Duodenal mucosa (tissue), 2 donors: Measurements from ENCODE around the gene HS3ST5.
"Not testable (repeated sequence)": the region's sequence is repeated elsewhere in the genome, so short reads cannot be mapped to it uniquely, and the experiment has no call there.

Experiments
- H3K27ac ChIP-seq: one replicate; pipeline ENCODE4 v1.7.0; 2013; ENCODE audit warnings: low read depth, low read length
- H3K27me3 ChIP-seq, 2 donors: one replicate each; pipeline ENCODE4 v1.7.0; 2013; ENCODE audit warnings: low read length in 2 of 2, control low read depth in 1 of 2; ENCODE audit not compliant: insufficient read depth in 2 of 2, control insufficient read depth in 1 of 2
- H3K36me3 ChIP-seq, 2 donors: one replicate each; pipeline ENCODE4 v1.7.0; 2013; ENCODE audit warnings: low read length in 2 of 2, control low read depth in 1 of 2; ENCODE audit not compliant: insufficient read depth in 2 of 2, control insufficient read depth in 1 of 2
- H3K4me1 ChIP-seq, 2 donors: one replicate each; pipeline ENCODE4 v1.7.0; 2013; ENCODE audit warnings: low read length in 2 of 2, control low read depth in 1 of 2; ENCODE audit not compliant: insufficient read depth in 2 of 2, control insufficient read depth in 1 of 2
- H3K4me3 ChIP-seq, 2 donors: one replicate each; pipeline ENCODE4 v1.7.0; 2013; ENCODE audit warnings: low read length in 2 of 2, low read depth in 1 of 2
- H3K9ac ChIP-seq, 2 donors: one replicate each; pipeline ENCODE4 v1.7.0; 2013; ENCODE audit warnings: low read length in 2 of 2, low read depth in 1 of 2
- H3K9me3 ChIP-seq, 2 donors: one replicate each; pipeline ENCODE4 v1.7.0; 2013; ENCODE audit warnings: low read length in 2 of 2, control low read depth in 1 of 2; ENCODE audit not compliant: control insufficient read depth in 1 of 2

HS3ST5 gene

DNA sequence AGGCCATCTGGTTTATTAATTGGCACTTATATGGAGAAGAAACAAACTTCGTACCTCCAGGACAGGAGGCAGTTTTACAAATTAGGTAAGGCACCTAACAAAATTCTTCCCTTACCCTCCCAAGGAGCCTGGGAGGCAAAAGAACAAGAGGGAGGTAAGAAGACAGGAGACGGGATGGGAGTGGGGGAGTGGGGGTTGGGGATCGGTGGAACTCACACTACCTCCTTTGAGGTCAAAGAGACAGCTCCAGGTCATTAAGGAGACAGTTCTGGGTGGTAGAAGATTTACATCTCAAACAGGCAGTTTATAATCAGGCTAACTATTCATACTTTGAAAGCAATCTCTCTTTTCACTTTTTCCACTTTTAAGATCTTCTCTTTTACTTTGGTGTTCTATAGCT, 259.6 kb downstream of the HS3ST5 start:
- Histone ChIP-seq H3K27ac (no peak overlapping the region), H3K9ac (no peak overlapping the region), H3K36me3 (no peaks in the 10 kb centered on the region), H3K4me3 (no peak overlapping the region), H3K4me1 (no peaks in the 10 kb centered on the region), H3K9me3 (no peaks in the 10 kb centered on the region), H3K27me3 (no peaks in the 10 kb centered on the region)

DNA sequence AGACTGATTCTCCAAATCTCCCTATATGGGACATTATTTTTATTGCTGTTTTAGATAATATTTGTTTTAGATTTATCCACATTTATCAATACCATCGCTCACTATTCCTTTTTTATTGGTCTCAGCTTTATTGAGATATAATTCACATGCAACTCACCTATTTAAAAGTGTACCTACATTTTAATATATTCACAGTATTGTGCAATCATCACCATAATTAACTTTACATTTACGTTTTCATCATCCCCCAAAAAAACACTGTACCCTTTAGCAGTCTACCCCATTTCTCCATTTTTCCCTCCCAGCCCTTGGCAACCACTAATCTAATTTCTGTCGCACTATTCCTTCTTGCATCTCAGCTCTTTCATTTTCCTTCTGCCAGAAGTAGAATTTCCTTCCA, 261.1 kb downstream of the HS3ST5 start:
- Histone ChIP-seq H3K4me1 (no peaks in the 10 kb centered on the region), H3K27me3 (no peaks in the 10 kb centered on the region), H3K9ac (no peak overlapping the region), H3K27ac (no peak overlapping the region), H3K9me3 (no peaks in the 10 kb centered on the region), H3K36me3 (no peaks in the 10 kb centered on the region), H3K4me3 (no peak overlapping the region)

DNA sequence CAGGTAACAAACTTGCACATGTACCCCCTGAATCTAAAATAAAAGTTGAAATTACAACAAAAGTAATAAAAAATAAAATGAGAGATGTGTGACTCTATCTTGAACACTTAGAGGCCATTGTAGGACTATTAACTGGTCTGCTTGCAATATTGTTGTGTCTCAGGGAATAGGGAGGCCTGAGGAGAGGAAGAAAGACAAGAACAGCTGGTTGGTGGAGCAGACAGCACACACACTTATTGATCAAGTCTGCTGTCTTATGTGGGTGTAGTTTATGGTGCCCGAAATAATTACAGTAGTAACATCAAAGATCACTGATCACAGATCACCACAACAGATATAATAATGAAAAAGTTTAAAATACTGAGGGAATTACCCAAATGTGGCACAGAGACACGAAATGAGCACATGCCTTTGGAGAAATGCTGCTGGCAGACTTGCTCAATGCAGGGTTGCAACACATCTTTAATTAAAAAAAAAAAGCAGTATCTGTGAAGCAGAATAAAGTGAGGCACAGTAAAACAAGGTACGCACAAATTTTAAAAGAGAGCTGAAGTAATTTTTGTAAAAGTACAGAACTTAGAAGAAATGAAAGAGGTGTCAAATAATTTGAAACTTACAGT, 261.8 kb downstream of the HS3ST5 start:
- H3K36me3 ChIP-seq: no peaks in the 10 kb centered on the region
- no peak overlapping the region for H3K9ac ChIP-seq
- no peak overlapping the region for H3K27ac ChIP-seq
- no peaks in the 10 kb centered on the region for H3K27me3 ChIP-seq
- H3K9me3 ChIP-seq: no peaks in the 10 kb centered on the region
- H3K4me1 ChIP-seq: no peaks in the 10 kb centered on the region
- H3K4me3 ChIP-seq: no peak overlapping the region

DNA sequence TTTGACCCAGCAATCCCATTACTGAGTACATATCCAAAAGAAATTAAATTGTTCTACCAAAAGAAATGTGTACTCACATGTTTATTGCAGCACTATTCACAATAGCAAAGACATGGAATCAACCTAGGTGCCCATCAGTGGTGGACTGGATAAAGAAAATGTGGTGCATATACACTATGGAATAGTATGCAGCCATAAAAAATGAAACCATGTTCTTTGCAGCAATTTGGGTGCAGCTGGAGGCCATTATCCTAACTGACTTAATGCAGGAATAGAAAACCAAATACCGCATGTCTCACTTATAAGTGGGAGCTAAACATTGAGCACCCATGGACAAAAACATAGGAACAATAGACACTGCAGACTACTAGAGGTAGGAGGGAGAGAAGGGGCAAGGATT, 262.4 kb downstream of the HS3ST5 start:
- not testable (repeated sequence) for H3K27ac ChIP-seq, H3K4me1 ChIP-seq, H3K27me3 ChIP-seq, H3K9ac ChIP-seq, H3K9me3 ChIP-seq, H3K4me3 ChIP-seq, H3K36me3 ChIP-seq

DNA sequence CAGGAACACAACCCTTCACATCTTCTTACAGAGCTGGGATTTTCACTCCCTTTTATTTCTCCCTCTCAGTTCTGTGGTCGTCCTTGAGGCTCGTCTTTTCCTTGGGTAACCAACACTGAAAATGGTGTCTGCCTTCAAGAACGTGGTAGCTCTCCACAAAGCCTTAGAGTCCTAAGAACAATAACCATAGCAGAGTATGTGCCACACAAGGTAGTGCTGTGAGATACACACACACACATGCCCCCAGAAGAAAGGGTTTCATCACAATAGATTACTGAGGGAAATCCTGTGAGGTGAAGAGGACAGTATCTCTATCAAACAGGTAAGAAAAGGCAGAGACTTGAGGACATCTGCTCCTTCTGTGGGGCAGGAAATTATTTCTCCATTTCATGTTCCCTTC, 267.0 kb downstream of the HS3ST5 start:
- no peak overlapping the region for H3K9ac ChIP-seq
- no peak overlapping the region for H3K27ac ChIP-seq
- H3K4me1 ChIP-seq: no peaks in the 10 kb centered on the region
- H3K36me3 ChIP-seq: no peaks in the 10 kb centered on the region
- no peaks in the 10 kb centered on the region for H3K9me3 ChIP-seq
- no peaks in the 10 kb centered on the region for H3K27me3 ChIP-seq
- no peak overlapping the region for H3K4me3 ChIP-seq

DNA sequence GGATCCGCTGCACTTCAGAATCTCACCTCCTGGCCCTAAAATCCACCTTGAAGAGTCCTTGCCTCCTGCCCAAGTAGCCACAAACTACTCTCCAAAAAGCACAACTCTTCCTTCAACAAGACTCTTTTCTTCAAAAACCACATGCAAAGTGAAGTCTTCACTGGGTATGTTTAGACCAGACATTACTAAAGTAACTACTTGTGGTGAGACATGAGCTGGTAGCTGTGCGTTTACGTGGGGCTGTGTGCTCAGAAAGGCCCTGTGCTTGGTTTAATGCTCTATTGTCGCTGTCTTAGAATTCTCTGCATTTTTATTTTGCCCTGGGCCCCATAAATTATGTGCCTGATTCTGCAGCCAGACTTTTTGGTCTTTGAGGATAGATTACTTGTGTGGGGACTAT, 267.5 kb downstream of the HS3ST5 start:
- Histone ChIP-seq H3K27ac (no peak overlapping the region), H3K4me3 (no peak overlapping the region), H3K9ac (no peak overlapping the region), H3K9me3 (no peaks in the 10 kb centered on the region), H3K36me3 (no peaks in the 10 kb centered on the region), H3K27me3 (no peaks in the 10 kb centered on the region), H3K4me1 (no peaks in the 10 kb centered on the region)

DNA sequence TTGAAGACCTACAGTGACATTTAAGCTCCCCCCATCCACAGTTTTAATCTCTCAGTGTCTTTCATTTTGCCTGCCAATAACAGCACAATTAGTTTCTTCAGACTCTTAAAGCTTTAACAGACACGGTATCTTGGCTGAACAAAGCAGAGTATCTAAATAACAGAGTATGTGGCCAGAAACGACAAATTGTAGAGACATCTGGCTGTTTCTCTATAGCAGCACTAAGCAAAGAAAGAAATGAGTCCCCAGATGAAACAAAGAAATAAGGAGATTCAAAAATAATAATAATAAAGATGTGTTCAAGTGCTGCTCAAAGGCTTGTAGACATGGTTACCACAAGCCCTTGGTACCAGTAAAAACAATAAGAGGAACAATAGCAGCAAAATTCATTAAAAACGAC, 274.1 kb downstream of the HS3ST5 start:
- Histone ChIP-seq H3K27ac (no peak overlapping the region), H3K27me3 (no peaks in the 10 kb centered on the region), H3K36me3 (no peaks in the 10 kb centered on the region), H3K9me3 (no peaks in the 10 kb centered on the region), H3K9ac (no peak overlapping the region), H3K4me1 (no peaks in the 10 kb centered on the region), H3K4me3 (no peak overlapping the region)

DNA sequence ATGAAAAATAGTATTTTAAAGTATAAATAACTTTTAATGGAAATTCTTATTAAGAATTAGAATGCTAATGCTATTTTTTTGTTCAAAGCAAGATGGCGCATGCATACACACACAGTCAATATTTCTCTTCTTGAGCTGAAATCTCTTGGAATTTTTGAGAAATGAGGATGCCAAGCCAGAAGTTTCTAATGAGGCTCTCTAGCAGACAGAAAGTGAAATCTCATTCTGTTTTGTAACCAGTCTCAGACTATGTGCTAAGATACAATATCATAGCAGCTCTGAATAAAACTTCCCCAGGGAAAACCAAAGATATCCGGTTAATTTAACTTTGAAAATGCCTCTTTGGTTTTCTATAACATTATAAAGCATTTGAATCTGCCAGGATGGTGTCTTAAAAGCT, 274.7 kb downstream of the HS3ST5 start:
- H3K9me3 ChIP-seq: no peaks in the 10 kb centered on the region
- no peaks in the 10 kb centered on the region for H3K27me3 ChIP-seq
- H3K4me3 ChIP-seq: no peak overlapping the region
- H3K36me3 ChIP-seq: no peaks in the 10 kb centered on the region
- no peak overlapping the region for H3K27ac ChIP-seq
- H3K4me1 ChIP-seq: no peaks in the 10 kb centered on the region
- H3K9ac ChIP-seq: no peak overlapping the region

DNA sequence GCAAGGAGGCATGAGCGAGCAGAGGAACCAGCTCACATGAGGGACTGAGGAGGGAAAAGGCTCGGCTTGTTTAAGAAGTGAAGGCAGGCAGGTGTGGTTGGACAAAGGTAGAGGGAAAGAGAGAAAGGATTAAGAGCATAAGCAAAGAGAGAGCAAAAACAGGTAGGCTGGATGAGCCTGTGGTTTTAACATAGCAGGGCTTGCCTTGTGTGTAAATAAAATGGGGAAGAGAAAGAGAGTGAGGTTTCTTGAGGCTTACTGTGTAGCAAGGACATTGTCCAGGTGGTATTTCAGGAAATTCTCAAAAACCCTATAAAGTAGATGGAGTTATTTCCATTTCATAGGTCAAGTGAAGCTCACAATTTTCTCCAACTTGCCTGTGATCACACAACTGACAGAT, 278.0 kb downstream of the HS3ST5 start:
- Histone ChIP-seq H3K4me1 (no peaks in the 10 kb centered on the region), H3K9me3 (no peaks in the 10 kb centered on the region), H3K4me3 (no peak overlapping the region), H3K27me3 (no peaks in the 10 kb centered on the region), H3K27ac (no peak overlapping the region), H3K9ac (no peak overlapping the region), H3K36me3 (no peaks in the 10 kb centered on the region)

DNA sequence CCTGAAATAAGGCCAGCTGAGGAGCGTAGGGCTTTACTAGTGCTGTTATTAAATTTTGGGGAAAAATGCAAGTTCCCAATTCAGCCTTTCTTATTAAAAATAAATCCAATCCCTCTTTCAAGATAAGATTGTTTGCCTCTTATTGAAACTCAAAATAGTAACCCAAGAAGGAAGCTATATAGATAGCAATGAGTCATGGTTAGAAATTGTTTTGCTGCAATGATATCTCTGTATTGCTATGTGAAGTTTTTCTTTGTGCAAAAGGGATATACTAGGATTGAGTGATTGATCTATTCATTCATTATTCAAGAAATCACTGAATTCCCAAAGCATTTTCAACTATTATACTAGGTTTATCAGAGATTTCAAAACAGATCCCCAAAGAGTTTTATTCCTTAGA, 278.9 kb downstream of the HS3ST5 start:
- H3K4me1 ChIP-seq: no peaks in the 10 kb centered on the region
- no peak overlapping the region for H3K9ac ChIP-seq
- no peak overlapping the region for H3K4me3 ChIP-seq
- no peak overlapping the region for H3K27ac ChIP-seq
- no peaks in the 10 kb centered on the region for H3K9me3 ChIP-seq
- no peaks in the 10 kb centered on the region for H3K36me3 ChIP-seq
- H3K27me3 ChIP-seq: no peaks in the 10 kb centered on the region

DNA sequence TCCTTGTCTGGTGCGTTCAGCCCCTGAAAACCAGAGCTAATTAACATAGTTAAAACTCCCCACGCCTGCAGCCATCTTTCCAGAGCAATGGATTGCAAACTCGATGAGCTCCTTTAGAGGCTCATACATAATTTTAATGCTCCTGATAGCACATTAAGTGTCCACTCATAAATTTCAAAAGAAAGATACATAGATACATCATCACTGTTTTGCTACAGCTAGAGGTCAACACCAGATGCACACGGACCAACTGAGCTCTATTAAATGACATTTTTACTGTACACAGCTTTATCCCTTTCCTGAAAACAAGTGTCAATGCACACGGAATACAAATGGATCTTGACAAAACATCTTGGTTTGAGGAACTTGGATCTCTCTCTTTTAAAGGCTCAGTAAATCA, 280.6 kb downstream of the HS3ST5 start:
- Histone ChIP-seq H3K27ac (no peak overlapping the region), H3K4me3 (no peak overlapping the region), H3K9ac (no peak overlapping the region), H3K27me3 (no peaks in the 10 kb centered on the region), H3K4me1 (no peaks in the 10 kb centered on the region), H3K9me3 (no peaks in the 10 kb centered on the region), H3K36me3 (no peaks in the 10 kb centered on the region)
